Non-pigmented ciliary epithelial cell (primary cell): ENCODE data around the gene FERMT2.

Experiments
- DNase-seq: peaks from one replicate; pipeline ENCODE4 v3.0.0-alpha.2; 2010; ENCODE audit warnings: low read depth

Gene FERMT2

GRCh38 chr14:52824462-52824861, 126.4 kb downstream of the FERMT2 start:
- no peak for DNase-seq

- DNase-seq: no peak
These were observed 129.0 kb downstream of the FERMT2 start for GRCh38 chr14:52821805-52822250.

- no peak for DNase-seq
These were observed 142.7 kb downstream of the FERMT2 start for GRCh38 chr14:52808101-52808500.
